SK-N-MC (cell line): ENCODE measurements around the gene ZNF888.

Experiments
- EZH2 ChIP-seq: fragments of 200-600 bp; sonication (generic); IDR thresholded peaks from one replicate; pipeline ENCODE4 v1.6.1; 2017; ENCODE audit warnings: antibody characterized with exemption
- FOXP2 ChIP-seq: optimal IDR thresholded peaks from 2 replicates; pipeline ENCODE3; 2011; ENCODE audit warnings: mild to moderate bottlenecking, moderate library complexity; ENCODE audit not compliant: insufficient read depth; ENCODE audit errors: extremely low read length, control extremely low read depth
- POLR2AphosphoS5 ChIP-seq: IDR thresholded peaks from 2 replicates; pipeline ENCODE4 v1.6.1; 2012; ENCODE audit warnings: mild to moderate bottlenecking, low read depth, low read length, borderline replicate concordance

DNA sequence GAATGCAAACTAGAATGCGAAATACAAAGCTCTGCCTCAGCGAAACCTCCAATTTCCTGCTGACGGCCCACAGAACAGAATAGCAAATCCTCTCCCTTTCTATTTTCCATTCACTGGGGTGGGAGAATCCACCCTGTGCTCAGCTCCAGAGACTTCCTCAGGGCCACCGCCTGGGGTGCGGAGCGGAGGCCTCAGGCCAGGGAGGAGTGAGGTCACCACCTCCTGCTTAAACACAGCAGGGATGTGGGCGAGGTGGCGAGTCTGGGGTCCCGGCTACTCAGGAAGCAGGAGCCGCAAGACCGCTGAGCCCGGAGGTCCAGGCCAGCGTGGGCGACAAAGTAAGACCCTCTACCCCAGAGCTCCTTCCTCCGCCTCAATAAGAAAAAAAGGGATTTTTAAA, 25.1 kb downstream of the ZNF888 start:
- TF ChIP-seq EZH2 = no peak
- no peak for TF ChIP-seq POLR2AphosphoS5
- no peak for TF ChIP-seq FOXP2
